Natural killer cell (primary cell): ENCODE results near the gene GNAS-AS1. TPM values are rescaled to one million over a fixed set of nuclear protein-coding genes. Genes with fewer than 3 reads are reported as not detected.

Experiments used
- ATAC-seq, 3 donors: fragments of 150-1000 bp in 2 of 3; fragments of 200-7000 bp in 1 of 3; cut with Tn5 transposase; 1 replicate in 1 of 3; 2 replicates in 2 of 3; pipeline ENCODE4 v1.10.0; 2021; ENCODE audit warnings: mild to moderate bottlenecking in 2 of 3, moderate library complexity in 2 of 3
- DNase-seq, 2 donors: peaks; one replicate each; pipeline versions ENCODE4 v3.0.0 to v3.0.0-alpha.2; 2013 to 2021; ENCODE audit warnings: mixed read lengths in 1 of 2
- H3K27ac ChIP-seq: one replicate; pipeline ENCODE4 v1.5.1; 2013; ENCODE audit warnings: mild to moderate bottlenecking, low read length
- H3K27me3 ChIP-seq: one replicate; pipeline ENCODE4 v1.6.1; 2013; ENCODE audit warnings: low read length; ENCODE audit not compliant: control insufficient read depth, insufficient read depth
- H3K36me3 ChIP-seq: one replicate; pipeline ENCODE4 v1.6.1; 2013; ENCODE audit warnings: low read length; ENCODE audit not compliant: control insufficient read depth, insufficient read depth
- H3K4me1 ChIP-seq: one replicate; pipeline ENCODE4 v1.6.1; 2013; ENCODE audit warnings: low read length; ENCODE audit not compliant: control insufficient read depth, insufficient read depth
- H3K4me3 ChIP-seq: one replicate; pipeline ENCODE4 v1.5.1; 2013; ENCODE audit warnings: low read length
- H3K9me3 ChIP-seq: one replicate; pipeline ENCODE4 v1.6.1; 2013; ENCODE audit warnings: low read length; ENCODE audit not compliant: control insufficient read depth, insufficient read depth
- H3K27ac Mint-ChIP-seq, 2 donors: one replicate each; pipeline ENCODE4 v1.8.0; 2022; ENCODE audit warnings: mild to moderate bottlenecking in 2 of 2, mixed read lengths in 2 of 2, moderate library complexity in 1 of 2
- H3K27me3 Mint-ChIP-seq, 2 donors: one replicate each; pipeline ENCODE4 v1.8.0; 2022; ENCODE audit warnings: low read depth in 2 of 2, mixed read lengths in 2 of 2
- H3K36me3 Mint-ChIP-seq: one replicate; pipeline ENCODE4 v1.8.0; 2022; ENCODE audit warnings: mixed read lengths
- H3K4me1 Mint-ChIP-seq, 2 donors: one replicate each; pipeline ENCODE4 v1.8.0; 2022; ENCODE audit warnings: mixed read lengths in 2 of 2
- H3K4me3 Mint-ChIP-seq: one replicate; pipeline ENCODE4 v1.8.0; 2022; ENCODE audit warnings: mild to moderate bottlenecking, moderate library complexity, mixed read lengths
- H3K9me3 Mint-ChIP-seq, 2 donors: one replicate each; pipeline ENCODE4 v1.8.0; 2022; ENCODE audit warnings: mixed read lengths in 2 of 2
- WGBS: methylation state at CpG from one replicate; pipeline ENCODE4 v1.1.7; 2013; ENCODE audit warnings: missing lambda C conversion rate; ENCODE audit not compliant: insufficient coverage; 5-methylcytosine and 5-hydroxymethylcytosine counted together
- intact Hi-C: fragments of 100-400 bp; cut with micrococcal nuclease; formaldehyde crosslinking; loops from one replicate; pipeline ENCODE4 v1.14.2; 2022
- total RNA-seq, 4 donors: library from RNA; stranded (reverse); fragments of 120-200 nt in 1 of 4; gene quantifications; one replicate each; pipeline versions ENCODE4 v1.2.3 to v1.2.4, GENCODE V29; 2013 to 2022
- TF ChIP-seq, protein P1 (sequence below): fragments of 200-600 bp; IDR thresholded peaks from one replicate; pipeline ENCODE4 v1.8.0; 2022; ENCODE audit warnings: antibody characterized with exemption

GNAS-AS1 gene
- total RNA-seq, 3 donors from 2014 or later (not counting 1 experiment from before 2014, with no cell fraction given) = 0.60 to 0.66 TPM; not detected in 1

DNA sequence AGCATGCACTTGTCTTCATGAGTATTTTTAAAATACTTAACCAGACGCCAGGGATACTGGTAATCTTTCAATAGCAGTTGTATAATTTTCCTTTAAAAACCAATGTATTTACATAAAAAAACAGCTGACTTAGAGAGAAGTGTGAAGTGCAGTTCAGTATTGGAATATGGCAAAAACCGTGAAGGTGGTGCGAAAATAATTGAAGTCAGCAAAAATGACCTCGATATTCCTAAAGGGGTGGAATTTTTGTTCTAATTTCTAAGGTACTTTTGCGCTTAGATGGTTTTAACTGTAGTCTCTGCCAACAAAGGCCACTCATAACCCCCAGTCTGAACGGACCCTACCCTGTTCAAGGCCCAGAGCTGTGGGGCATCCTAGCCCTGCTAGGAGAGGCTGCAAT lies 25.3 kb downstream of the GNAS-AS1 start:
- H3K36me3 ChIP-seq = no peaks in the 10 kb centered on the region
- H3K27me3 ChIP-seq = no peaks in the 10 kb centered on the region
- Mint-ChIP-seq H3K36me3 (no peaks in the 10 kb centered on the region), H3K27ac (no peak overlapping the region), H3K4me3 (no peak overlapping the region), H3K4me1 (peaks cover 0 to under 1% of the 10 kb centered on the region in 2 donors), H3K9me3 (peaks cover 0 to under 1% of the 10 kb centered on the region in 2 donors), H3K27me3 (peaks cover 0 to 4% of the 10 kb centered on the region in 2 donors)
- no peak overlapping the region for H3K4me3 ChIP-seq
- H3K4me1 ChIP-seq = no peaks in the 10 kb centered on the region
- peaks cover 2% of the 10 kb centered on the region for H3K9me3 ChIP-seq
- no peak for ATAC-seq
- 93% methylated on average over 5 of the region's 6 CpGs for WGBS
- intact Hi-C loops = no loop called here
- TF ChIP-seq, protein P1, sequence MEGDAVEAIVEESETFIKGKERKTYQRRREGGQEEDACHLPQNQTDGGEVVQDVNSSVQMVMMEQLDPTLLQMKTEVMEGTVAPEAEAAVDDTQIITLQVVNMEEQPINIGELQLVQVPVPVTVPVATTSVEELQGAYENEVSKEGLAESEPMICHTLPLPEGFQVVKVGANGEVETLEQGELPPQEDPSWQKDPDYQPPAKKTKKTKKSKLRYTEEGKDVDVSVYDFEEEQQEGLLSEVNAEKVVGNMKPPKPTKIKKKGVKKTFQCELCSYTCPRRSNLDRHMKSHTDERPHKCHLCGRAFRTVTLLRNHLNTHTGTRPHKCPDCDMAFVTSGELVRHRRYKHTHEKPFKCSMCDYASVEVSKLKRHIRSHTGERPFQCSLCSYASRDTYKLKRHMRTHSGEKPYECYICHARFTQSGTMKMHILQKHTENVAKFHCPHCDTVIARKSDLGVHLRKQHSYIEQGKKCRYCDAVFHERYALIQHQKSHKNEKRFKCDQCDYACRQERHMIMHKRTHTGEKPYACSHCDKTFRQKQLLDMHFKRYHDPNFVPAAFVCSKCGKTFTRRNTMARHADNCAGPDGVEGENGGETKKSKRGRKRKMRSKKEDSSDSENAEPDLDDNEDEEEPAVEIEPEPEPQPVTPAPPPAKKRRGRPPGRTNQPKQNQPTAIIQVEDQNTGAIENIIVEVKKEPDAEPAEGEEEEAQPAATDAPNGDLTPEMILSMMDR = no peak
- no peak for DNase-seq
- H3K27ac ChIP-seq = no peak overlapping the region

DNA sequence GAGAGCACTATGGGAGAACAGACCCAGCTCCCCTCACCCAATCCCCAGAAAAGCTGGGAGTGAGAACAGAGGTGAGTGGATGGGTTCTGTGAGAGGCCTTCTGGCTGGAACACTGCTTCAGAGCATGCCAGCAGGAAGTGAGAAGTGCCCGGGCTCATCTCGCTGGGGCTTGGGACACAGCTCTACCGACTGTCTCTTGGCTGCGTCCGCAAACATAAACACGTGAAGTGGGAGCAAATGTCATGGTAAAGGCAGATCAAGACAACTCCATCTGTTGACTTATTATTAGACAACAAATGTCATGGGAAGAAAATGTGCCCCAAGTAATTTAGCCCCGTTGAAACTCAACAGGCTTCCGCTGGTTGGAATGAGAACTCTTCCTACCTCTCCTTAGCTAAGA lies 25.9 kb downstream of the GNAS-AS1 start:
- no peaks in the 10 kb centered on the region for H3K36me3 Mint-ChIP-seq
- intact Hi-C loops = no loop called here
- no peak for ATAC-seq
- H3K27me3 Mint-ChIP-seq = peaks cover 0 to 4% of the 10 kb centered on the region in 2 donors
- DNase-seq = no peak
- 92% methylated on average over 8 of the region's 8 CpGs for WGBS
- H3K36me3 ChIP-seq = no peaks in the 10 kb centered on the region
- H3K27ac ChIP-seq = no peak overlapping the region
- H3K9me3 Mint-ChIP-seq = no peaks in the 10 kb centered on the region
- H3K4me1 ChIP-seq = no peaks in the 10 kb centered on the region
- no peak overlapping the region for H3K4me3 ChIP-seq
- H3K9me3 ChIP-seq = no peaks in the 10 kb centered on the region
- no peaks in the 10 kb centered on the region for H3K4me1 Mint-ChIP-seq
- TF ChIP-seq, protein P1 = no peak
- H3K4me3 Mint-ChIP-seq = no peak overlapping the region
- H3K27ac Mint-ChIP-seq = no peak overlapping the region
- no peaks in the 10 kb centered on the region for H3K27me3 ChIP-seq

DNA sequence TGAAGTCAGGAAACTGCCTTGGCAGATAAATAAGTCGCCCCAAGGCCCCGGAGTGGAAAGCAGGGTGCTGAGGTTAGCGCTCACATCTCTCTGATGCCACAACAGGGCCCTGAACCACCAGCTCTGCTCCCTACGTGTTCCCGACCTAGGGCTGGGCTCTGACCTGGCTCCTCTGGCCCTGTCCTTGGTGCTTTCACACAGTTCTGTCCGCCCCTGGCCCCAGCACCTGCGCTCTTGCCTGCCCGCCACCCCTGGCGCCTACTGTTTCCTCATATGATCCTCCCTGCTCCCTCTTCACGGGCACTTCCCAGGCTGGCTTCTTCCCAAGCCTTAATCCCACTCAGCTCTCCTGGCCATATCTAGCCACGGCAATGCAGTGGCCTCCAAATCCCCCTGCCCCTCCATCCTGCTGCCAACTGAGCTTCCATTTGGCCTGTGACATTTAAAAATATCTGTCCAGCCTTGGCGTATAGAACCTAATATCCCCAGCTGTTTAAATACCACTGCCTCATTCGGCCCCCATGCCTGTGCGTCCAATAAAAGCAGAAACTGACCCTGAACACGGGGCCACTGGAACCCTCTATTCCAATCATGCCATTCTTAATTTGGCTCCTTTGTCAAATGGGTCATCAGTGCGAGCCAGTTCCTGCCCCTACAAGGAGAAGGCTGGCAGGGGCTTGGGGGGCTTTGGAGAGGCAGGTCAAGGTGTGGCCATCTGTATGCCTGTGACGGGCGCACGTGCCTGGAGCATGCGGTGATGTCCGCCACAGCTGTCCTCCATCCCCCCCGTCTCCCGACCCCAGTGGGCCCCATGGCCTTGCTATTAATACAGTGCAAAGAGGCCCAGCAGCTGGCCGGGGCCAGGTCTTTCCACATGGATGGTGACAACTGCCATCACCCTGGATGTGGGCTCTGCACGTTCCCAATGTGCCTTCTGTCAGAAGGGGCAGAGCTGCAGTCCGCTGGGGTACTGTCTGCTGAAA lies 27.7 kb downstream of the GNAS-AS1 start:
- no peaks in the 10 kb centered on the region for H3K9me3 ChIP-seq
- H3K36me3 Mint-ChIP-seq = no peaks in the 10 kb centered on the region
- H3K9me3 Mint-ChIP-seq = no peaks in the 10 kb centered on the region
- intact Hi-C loops = no loop called here
- H3K27me3 Mint-ChIP-seq = peaks cover 0 to 3% of the 10 kb centered on the region in 2 donors
- H3K27me3 ChIP-seq = no peaks in the 10 kb centered on the region
- no peak overlapping the region for H3K27ac ChIP-seq
- WGBS = 93% methylated on average over 26 of the region's 26 CpGs
- no peak overlapping the region for H3K4me3 Mint-ChIP-seq
- no peak overlapping the region for H3K4me3 ChIP-seq
- no peaks in the 10 kb centered on the region for H3K4me1 Mint-ChIP-seq
- DNase-seq = no peak
- H3K27ac Mint-ChIP-seq = no peak overlapping the region
- TF ChIP-seq, protein P1 = no peak
- H3K36me3 ChIP-seq = no peaks in the 10 kb centered on the region
- no peak for ATAC-seq
- H3K4me1 ChIP-seq = no peaks in the 10 kb centered on the region
